ENCODE data around the gene PLOD1.
"Not testable (repeated sequence)": the region's sequence is repeated elsewhere in the genome, so short reads cannot be mapped to it uniquely, and the experiment has no call there.

The PLOD1 gene

GRCh38 chr1:11912482-11913216 lies 21.9 kb upstream of the PLOD1 start:
- DNase-seq (ENCODE audit: low spot score) = not testable (repeated sequence)

GRCh38 chr1:11913291-11913690 lies 21.2 kb upstream of the PLOD1 start:
- no peak for DNase-seq (ENCODE audit: low spot score)

- no peak for DNase-seq (ENCODE audit: low spot score)
Observed at GRCh38 chr1:11914024-11914423, 20.5 kb upstream of the PLOD1 start.

GRCh38 chr1:11918799-11919519 lies 15.6 kb upstream of the PLOD1 start:
- peak; percentile 39 for DNase-seq (ENCODE audit: low spot score)

- DNase-seq (ENCODE audit: low spot score) = no peak
Observed at GRCh38 chr1:11919621-11920020, 14.9 kb upstream of the PLOD1 start.

- peak; percentile 66 for DNase-seq (ENCODE audit: low spot score)
Observed at GRCh38 chr1:11920239-11920903, 14.1 kb upstream of the PLOD1 start.

- no peak for DNase-seq (ENCODE audit: low spot score)
Observed at GRCh38 chr1:11921022-11921421, 13.5 kb upstream of the PLOD1 start.

- DNase-seq (ENCODE audit: low spot score) = no peak
Observed at GRCh38 chr1:11923069-11923826, 11.3 kb upstream of the PLOD1 start.

GRCh38 chr1:11923827-11924113 lies 10.7 kb upstream of the PLOD1 start:
- no peak for DNase-seq (ENCODE audit: low spot score)

GRCh38 chr1:11924334-11925195 lies 10.0 kb upstream of the PLOD1 start:
- DNase-seq (ENCODE audit: low spot score) = no peak

- DNase-seq (ENCODE audit: low spot score) = not testable (repeated sequence)
Observed at GRCh38 chr1:11925196-11925937, 9.2 kb upstream of the PLOD1 start.

- no peak for DNase-seq (ENCODE audit: low spot score)
Observed at GRCh38 chr1:11925938-11926292, 8.6 kb upstream of the PLOD1 start.

- peak; percentile 75 for DNase-seq (ENCODE audit: low spot score)
Observed at GRCh38 chr1:11927866-11928592, 6.5 kb upstream of the PLOD1 start.

GRCh38 chr1:11929849-11930248 lies 4.7 kb upstream of the PLOD1 start:
- peak; percentile 48 for DNase-seq (ENCODE audit: low spot score)

- DNase-seq (ENCODE audit: low spot score) = no peak
Observed at GRCh38 chr1:11930571-11931445, 3.7 kb upstream of the PLOD1 start.

- DNase-seq (ENCODE audit: low spot score) = no peak
Observed at GRCh38 chr1:11931845-11932244, 2.7 kb upstream of the PLOD1 start.

- DNase-seq (ENCODE audit: low spot score) = no peak
Observed at GRCh38 chr1:11935057-11935412, 518 bp downstream of the PLOD1 start.

- not testable (repeated sequence) for DNase-seq (ENCODE audit: low spot score)
Observed at GRCh38 chr1:11935733-11936132, 1.2 kb downstream of the PLOD1 start.
